NAMALWA (cell line): ENCODE measurements around the gene GABRG3.

Source experiments
- DNase-seq: peaks from one replicate; pipeline ENCODE4 v3.0.0-alpha.2; 2015; ENCODE audit warnings: low spot score

GABRG3 gene

GRCh38 chr15:27475395-27475794, 504.4 kb downstream of the GABRG3 start:
- DNase-seq, result no peak

GRCh38 chr15:27479296-27480140, 508.5 kb downstream of the GABRG3 start:
- no peak for DNase-seq

GRCh38 chr15:27480141-27480530, 509.2 kb downstream of the GABRG3 start:
- DNase-seq, result no peak

- no peak for DNase-seq
Measured at GRCh38 chr15:27480642-27481041, 509.7 kb downstream of the GABRG3 start.

- DNase-seq, result no peak
Measured at GRCh38 chr15:27481768-27482167, 510.8 kb downstream of the GABRG3 start.

GRCh38 chr15:27482287-27482686, 511.3 kb downstream of the GABRG3 start:
- no peak for DNase-seq

- DNase-seq, result no peak
Measured at GRCh38 chr15:27483124-27483523, 512.1 kb downstream of the GABRG3 start.

GRCh38 chr15:27485265-27485664, 514.3 kb downstream of the GABRG3 start:
- DNase-seq, result no peak

GRCh38 chr15:27486051-27486450, 515.1 kb downstream of the GABRG3 start:
- DNase-seq, result no peak

- no peak for DNase-seq
Measured at GRCh38 chr15:27486683-27487647, 516.0 kb downstream of the GABRG3 start.

GRCh38 chr15:27487846-27488245, 516.9 kb downstream of the GABRG3 start:
- DNase-seq, result no peak

- DNase-seq, result no peak
Measured at GRCh38 chr15:27490867-27491595, 520.0 kb downstream of the GABRG3 start.

GRCh38 chr15:27491666-27492621, 521.0 kb downstream of the GABRG3 start:
- no peak for DNase-seq

GRCh38 chr15:27495963-27496459, 525.0 kb downstream of the GABRG3 start:
- no peak for DNase-seq

- no peak for DNase-seq
Measured at GRCh38 chr15:27498700-27499099, 527.7 kb downstream of the GABRG3 start.

GRCh38 chr15:27499191-27499590, 528.2 kb downstream of the GABRG3 start:
- DNase-seq, result no peak

- DNase-seq, result no peak
Measured at GRCh38 chr15:27499719-27500118, 528.7 kb downstream of the GABRG3 start.

GRCh38 chr15:27500206-27500605, 529.2 kb downstream of the GABRG3 start:
- DNase-seq, result no peak

- no peak for DNase-seq
Measured at GRCh38 chr15:27506752-27507151, 535.8 kb downstream of the GABRG3 start.

- DNase-seq, result no peak
Measured at GRCh38 chr15:27509014-27509413, 538.0 kb downstream of the GABRG3 start.
